Panc1 (cell line): ENCODE results near the gene ATP2A3. TPM values are rescaled to one million over a fixed set of nuclear protein-coding genes. Genes with fewer than 3 reads are reported as not detected.

ENCODE experiments used
- ATAC-seq: fragments of 200-7000 bp; cut with Tn5 transposase; 2 replicates; pipeline ENCODE4 v1.9.1; 2020; ENCODE audit warnings: mild to moderate bottlenecking, moderate library complexity
- BruUV-seq: library from RNA; stranded (reverse); fragments of 400-500 nt; replicated peaks from 2 replicates; lab custom pipeline; 2021; lab: Mats Ljungman, UMichigan
- CTCF ChIA-PET: fragments of 300-600 bp; sonication (Branson Sonifier 250); formaldehyde crosslinking; loops from one replicate; lab custom pipeline; 2022; ENCODE audit warnings: antibody characterized with exemption; lab: Charles Lee
- POLR2A ChIA-PET: fragments of 300-600 bp; sonication (Branson Sonifier 250); formaldehyde crosslinking; loops from one replicate; lab custom pipeline; 2022; ENCODE audit warnings: antibody characterized with exemption; lab: Charles Lee
- DNase-seq: peaks from one replicate; pipeline ENCODE4 v3.0.0-alpha.2; 2010; ENCODE audit warnings: low read depth, low spot score
- H3K27ac ChIP-seq: 2 replicates; pipeline ENCODE4 v1.5.1; 2011; ENCODE audit warnings: mild to moderate bottlenecking, low read length, inconsistent platforms
- H3K27me3 ChIP-seq: fragments of 200-500 bp; sonication (Bioruptor generic); 2 replicates; pipeline ENCODE4 v1.6.0; 2014; ENCODE audit warnings: low read length, inconsistent platforms; ENCODE audit not compliant: control insufficient read depth, insufficient read depth
- H3K36me3 ChIP-seq: fragments of 200-500 bp; sonication (Bioruptor generic); 2 replicates; pipeline ENCODE4 v1.5.1; 2014; ENCODE audit warnings: inconsistent platforms, mild to moderate bottlenecking, low read length, moderate library complexity; ENCODE audit not compliant: control insufficient read depth, insufficient read depth
- H3K4me1 ChIP-seq: 2 replicates; pipeline ENCODE4 v1.5.1; 2011; ENCODE audit warnings: inconsistent platforms, mild to moderate bottlenecking, low read length, moderate library complexity; ENCODE audit not compliant: control insufficient read depth, insufficient read depth
- H3K4me3 ChIP-seq, 2 experiments: 2 replicates each; pipeline ENCODE4 v1.5.1; 2011 to 2012; ENCODE audit warnings: low read depth in 2 of 2, low read length in 2 of 2, mild to moderate bottlenecking in 2 of 2, inconsistent platforms in 1 of 2, moderate library complexity in 1 of 2
- H3K9me3 ChIP-seq: fragments of 200-500 bp; sonication (Bioruptor generic); 2 replicates; pipeline ENCODE4 v1.5.1; 2014; ENCODE audit warnings: low read depth, mild to moderate bottlenecking, inconsistent platforms, low read length, moderate library complexity; ENCODE audit not compliant: control insufficient read depth, insufficient read depth
- POLR2AphosphoS5 ChIP-seq: IDR thresholded peaks from 2 replicates; pipeline ENCODE4 v1.6.1; 2012; ENCODE audit warnings: mild to moderate bottlenecking, low read depth, low read length, moderate library complexity
- SIN3A ChIP-seq: IDR thresholded peaks from 2 replicates; pipeline ENCODE4 v1.6.1; 2012; ENCODE audit warnings: low read depth, mild to moderate bottlenecking, low read length, moderate library complexity, borderline replicate concordance; ENCODE audit not compliant: insufficient read depth
- TCF7L2 ChIP-seq: IDR thresholded peaks from 2 replicates; pipeline ENCODE4 v1.6.1; 2011; ENCODE audit warnings: mild to moderate bottlenecking, low read depth, low read length, inconsistent platforms
- in situ Hi-C: cut with HindIII; loops from 2 replicates; pipeline ENCODE4 v1.10.0; 2016; ENCODE audit warnings: low sequenced_read_pairs, low pct_unique_long_range_greater_than_20kb
- intact Hi-C: fragments of 100-400 bp; cut with micrococcal nuclease; formaldehyde crosslinking; loops from one replicate; pipeline ENCODE4 v1.10.0; 2022; ENCODE audit not compliant: unreplicated experiment
- total RNA-seq: library from RNA; stranded (reverse); gene quantifications from one replicate; pipeline ENCODE4 v1.2.1, GENCODE V29; 2021; ENCODE audit not compliant: unreplicated experiment
- TF ChIP-seq, protein P1 (sequence below): fragments of 450-650 bp; IDR thresholded peaks from 2 replicates; pipeline ENCODE4 v1.5.1; 2017; ENCODE audit warnings: mild to moderate bottlenecking
- TF ChIP-seq, protein P2 (sequence below), 2 experiments: IDR thresholded peaks; 2 replicates each; pipeline ENCODE4 v1.6.1; 2011 to 2012; ENCODE audit warnings: low read depth in 2 of 2, control low read depth in 1 of 2, low read length in 1 of 2, mild to moderate bottlenecking in 1 of 2, moderate library complexity in 1 of 2; ENCODE audit not compliant: insufficient read depth in 1 of 2

Gene ATP2A3
- total RNA-seq, 1 experiment from 2014 or later = 29.7 TPM

DNA sequence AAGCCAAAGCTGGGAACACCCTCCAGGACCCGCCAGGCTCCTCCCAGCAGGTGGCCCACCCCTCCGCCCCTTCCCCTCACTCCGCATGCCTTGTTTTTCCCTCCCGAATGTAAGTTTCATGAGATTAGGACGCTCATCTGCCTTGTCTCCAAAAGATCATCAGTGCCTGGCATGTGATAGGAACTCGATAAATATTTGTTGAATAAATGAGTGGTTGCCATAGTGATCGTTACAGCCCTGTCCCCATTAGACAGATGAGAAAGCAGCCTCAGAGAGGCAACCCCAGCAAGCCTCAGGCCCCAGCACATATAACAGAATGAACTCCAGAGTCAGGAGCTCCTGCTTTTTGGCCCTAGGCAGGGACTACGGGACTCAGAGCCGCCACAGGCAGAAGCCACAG, 76.4 kb downstream of the ATP2A3 start:
- H3K27ac ChIP-seq = peak overlapping the region; percentile 66

DNA sequence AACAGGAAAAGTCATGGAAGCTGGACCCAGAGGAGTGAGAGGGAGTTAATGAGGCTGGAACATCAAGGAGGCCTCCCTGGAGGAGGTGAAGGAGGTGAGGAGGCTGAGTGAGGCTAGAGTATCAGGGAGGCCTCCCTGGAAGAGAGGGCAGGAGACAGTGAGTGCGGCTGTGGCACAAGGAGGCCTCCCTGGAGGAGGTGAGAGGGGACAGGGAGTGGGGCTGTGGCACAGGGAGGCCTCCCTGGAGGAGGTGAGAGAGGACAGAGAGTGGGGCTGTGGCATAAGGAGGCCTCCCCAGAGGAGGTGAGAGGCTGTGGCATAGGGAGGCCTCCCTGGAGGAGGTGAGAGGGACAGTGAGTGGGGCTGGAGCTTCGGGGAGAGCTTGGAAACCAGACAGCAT, 76.8 kb downstream of the ATP2A3 start:
- ChIA-PET CTCF (no interaction called here), POLR2A (no interaction called here)
- Histone ChIP-seq H3K36me3 (no peaks in the 10 kb centered on the region; the same call in 1 of the 2 replicates), H3K4me3 (no peak overlapping the region), H3K27me3 (no peaks in the 10 kb centered on the region), H3K4me1 (peaks cover 54% of the 10 kb centered on the region), H3K27ac (0 out of 2 replicates have a peak overlapping the region, but pooled peaks have one; percentile 34), H3K9me3 (no peaks in the 10 kb centered on the region)
- DNase-seq = no peak
- TF ChIP-seq POLR2AphosphoS5 (no peak), TCF7L2 (no peak), SIN3A (no peak)
- TF ChIP-seq, protein P1, sequence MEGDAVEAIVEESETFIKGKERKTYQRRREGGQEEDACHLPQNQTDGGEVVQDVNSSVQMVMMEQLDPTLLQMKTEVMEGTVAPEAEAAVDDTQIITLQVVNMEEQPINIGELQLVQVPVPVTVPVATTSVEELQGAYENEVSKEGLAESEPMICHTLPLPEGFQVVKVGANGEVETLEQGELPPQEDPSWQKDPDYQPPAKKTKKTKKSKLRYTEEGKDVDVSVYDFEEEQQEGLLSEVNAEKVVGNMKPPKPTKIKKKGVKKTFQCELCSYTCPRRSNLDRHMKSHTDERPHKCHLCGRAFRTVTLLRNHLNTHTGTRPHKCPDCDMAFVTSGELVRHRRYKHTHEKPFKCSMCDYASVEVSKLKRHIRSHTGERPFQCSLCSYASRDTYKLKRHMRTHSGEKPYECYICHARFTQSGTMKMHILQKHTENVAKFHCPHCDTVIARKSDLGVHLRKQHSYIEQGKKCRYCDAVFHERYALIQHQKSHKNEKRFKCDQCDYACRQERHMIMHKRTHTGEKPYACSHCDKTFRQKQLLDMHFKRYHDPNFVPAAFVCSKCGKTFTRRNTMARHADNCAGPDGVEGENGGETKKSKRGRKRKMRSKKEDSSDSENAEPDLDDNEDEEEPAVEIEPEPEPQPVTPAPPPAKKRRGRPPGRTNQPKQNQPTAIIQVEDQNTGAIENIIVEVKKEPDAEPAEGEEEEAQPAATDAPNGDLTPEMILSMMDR = no peak
- TF ChIP-seq, protein P2, sequence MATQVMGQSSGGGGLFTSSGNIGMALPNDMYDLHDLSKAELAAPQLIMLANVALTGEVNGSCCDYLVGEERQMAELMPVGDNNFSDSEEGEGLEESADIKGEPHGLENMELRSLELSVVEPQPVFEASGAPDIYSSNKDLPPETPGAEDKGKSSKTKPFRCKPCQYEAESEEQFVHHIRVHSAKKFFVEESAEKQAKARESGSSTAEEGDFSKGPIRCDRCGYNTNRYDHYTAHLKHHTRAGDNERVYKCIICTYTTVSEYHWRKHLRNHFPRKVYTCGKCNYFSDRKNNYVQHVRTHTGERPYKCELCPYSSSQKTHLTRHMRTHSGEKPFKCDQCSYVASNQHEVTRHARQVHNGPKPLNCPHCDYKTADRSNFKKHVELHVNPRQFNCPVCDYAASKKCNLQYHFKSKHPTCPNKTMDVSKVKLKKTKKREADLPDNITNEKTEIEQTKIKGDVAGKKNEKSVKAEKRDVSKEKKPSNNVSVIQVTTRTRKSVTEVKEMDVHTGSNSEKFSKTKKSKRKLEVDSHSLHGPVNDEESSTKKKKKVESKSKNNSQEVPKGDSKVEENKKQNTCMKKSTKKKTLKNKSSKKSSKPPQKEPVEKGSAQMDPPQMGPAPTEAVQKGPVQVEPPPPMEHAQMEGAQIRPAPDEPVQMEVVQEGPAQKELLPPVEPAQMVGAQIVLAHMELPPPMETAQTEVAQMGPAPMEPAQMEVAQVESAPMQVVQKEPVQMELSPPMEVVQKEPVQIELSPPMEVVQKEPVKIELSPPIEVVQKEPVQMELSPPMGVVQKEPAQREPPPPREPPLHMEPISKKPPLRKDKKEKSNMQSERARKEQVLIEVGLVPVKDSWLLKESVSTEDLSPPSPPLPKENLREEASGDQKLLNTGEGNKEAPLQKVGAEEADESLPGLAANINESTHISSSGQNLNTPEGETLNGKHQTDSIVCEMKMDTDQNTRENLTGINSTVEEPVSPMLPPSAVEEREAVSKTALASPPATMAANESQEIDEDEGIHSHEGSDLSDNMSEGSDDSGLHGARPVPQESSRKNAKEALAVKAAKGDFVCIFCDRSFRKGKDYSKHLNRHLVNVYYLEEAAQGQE (IDR thresholded peaks at IDR 0.05; ENCODE audit: insufficient read depth in 1 of 2, low read depth in 2 of 2, low read length in 1 of 2) = no peak
- intact Hi-C loops (no loop called here), in situ Hi-C loops (no loop called here)
- BruUV-seq = no TSS peak
- ATAC-seq = no peak

More for the DNA sequence above, 76.4 kb downstream of the ATP2A3 start:
- BruUV-seq = no TSS peak
- no peak for DNase-seq
- no peak for TF ChIP-seq SIN3A
- TF ChIP-seq TCF7L2 = no peak
- TF ChIP-seq, protein P2 (IDR thresholded peaks at IDR 0.05; ENCODE audit: insufficient read depth in 1 of 2, low read depth in 2 of 2, low read length in 1 of 2) = no peak
- TF ChIP-seq, protein P1 = no peak
- no peak for TF ChIP-seq POLR2AphosphoS5
- intact Hi-C loops (no loop called here), in situ Hi-C loops (no loop called here)
- no peak overlapping the region for H3K4me3 ChIP-seq
- ChIA-PET POLR2A (no interaction called here), CTCF (no interaction called here)
- peaks cover 54% of the 10 kb centered on the region for H3K4me1 ChIP-seq
- no peaks in the 10 kb centered on the region for H3K9me3 ChIP-seq
- ATAC-seq = no peak
- H3K27me3 ChIP-seq = no peaks in the 10 kb centered on the region
- H3K36me3 ChIP-seq = no peaks in the 10 kb centered on the region; the same call in 1 of the 2 replicates
